Natural killer cell (primary cell): ENCODE measurements around the gene ARL3. TPM values are rescaled to one million over a fixed set of nuclear protein-coding genes. Genes with fewer than 3 reads are reported as not detected.
"Not testable (repeated sequence)": the region's sequence is repeated elsewhere in the genome, so short reads cannot be mapped to it uniquely, and the experiment has no call there.

ENCODE experiments used
- ATAC-seq, 3 donors: fragments of 150-1000 bp in 2 of 3; fragments of 200-7000 bp in 1 of 3; cut with Tn5 transposase; 1 replicate in 1 of 3; 2 replicates in 2 of 3; pipeline ENCODE4 v1.10.0; 2021; ENCODE audit warnings: mild to moderate bottlenecking in 2 of 3, moderate library complexity in 2 of 3
- DNase-seq, 2 donors: peaks; one replicate each; pipeline versions ENCODE4 v3.0.0 to v3.0.0-alpha.2; 2013 to 2021; ENCODE audit warnings: mixed read lengths in 1 of 2
- H3K27ac ChIP-seq: one replicate; pipeline ENCODE4 v1.5.1; 2013; ENCODE audit warnings: mild to moderate bottlenecking, low read length
- H3K27me3 ChIP-seq: one replicate; pipeline ENCODE4 v1.6.1; 2013; ENCODE audit warnings: low read length; ENCODE audit not compliant: control insufficient read depth, insufficient read depth
- H3K36me3 ChIP-seq: one replicate; pipeline ENCODE4 v1.6.1; 2013; ENCODE audit warnings: low read length; ENCODE audit not compliant: control insufficient read depth, insufficient read depth
- H3K4me1 ChIP-seq: one replicate; pipeline ENCODE4 v1.6.1; 2013; ENCODE audit warnings: low read length; ENCODE audit not compliant: control insufficient read depth, insufficient read depth
- H3K4me3 ChIP-seq: one replicate; pipeline ENCODE4 v1.5.1; 2013; ENCODE audit warnings: low read length
- H3K9me3 ChIP-seq: one replicate; pipeline ENCODE4 v1.6.1; 2013; ENCODE audit warnings: low read length; ENCODE audit not compliant: control insufficient read depth, insufficient read depth
- H3K27ac Mint-ChIP-seq, 2 donors: one replicate each; pipeline ENCODE4 v1.8.0; 2022; ENCODE audit warnings: mild to moderate bottlenecking in 2 of 2, mixed read lengths in 2 of 2, moderate library complexity in 1 of 2
- H3K27me3 Mint-ChIP-seq, 2 donors: one replicate each; pipeline ENCODE4 v1.8.0; 2022; ENCODE audit warnings: low read depth in 2 of 2, mixed read lengths in 2 of 2
- H3K36me3 Mint-ChIP-seq: one replicate; pipeline ENCODE4 v1.8.0; 2022; ENCODE audit warnings: mixed read lengths
- H3K4me1 Mint-ChIP-seq, 2 donors: one replicate each; pipeline ENCODE4 v1.8.0; 2022; ENCODE audit warnings: mixed read lengths in 2 of 2
- H3K4me3 Mint-ChIP-seq: one replicate; pipeline ENCODE4 v1.8.0; 2022; ENCODE audit warnings: mild to moderate bottlenecking, moderate library complexity, mixed read lengths
- H3K9me3 Mint-ChIP-seq, 2 donors: one replicate each; pipeline ENCODE4 v1.8.0; 2022; ENCODE audit warnings: mixed read lengths in 2 of 2
- CTCF ChIP-seq: fragments of 200-600 bp; IDR thresholded peaks from one replicate; pipeline ENCODE4 v1.8.0; 2022; ENCODE audit warnings: antibody characterized with exemption
- WGBS: methylation state at CpG from one replicate; pipeline ENCODE4 v1.1.7; 2013; ENCODE audit warnings: missing lambda C conversion rate; ENCODE audit not compliant: insufficient coverage; 5-methylcytosine and 5-hydroxymethylcytosine counted together
- intact Hi-C: fragments of 100-400 bp; cut with micrococcal nuclease; formaldehyde crosslinking; loops from one replicate; pipeline ENCODE4 v1.14.2; 2022
- total RNA-seq, 4 donors: library from RNA; stranded (reverse); fragments of 120-200 nt in 1 of 4; gene quantifications; one replicate each; pipeline versions ENCODE4 v1.2.3 to v1.2.4, GENCODE V29; 2013 to 2022

The ARL3 gene
- total RNA-seq, 3 donors from 2014 or later (not counting 1 experiment from before 2014, with no cell fraction given): 1.4 to 1.7 (median 1.5) TPM

GRCh38 chr10:102761981-102762380 is 47.8 kb upstream of the ARL3 start:
- Mint-ChIP-seq H3K27ac (peak overlapping the region in 1 of 2 donors; percentile 58), H3K4me1 (peaks cover 54 to 57% of the 10 kb centered on the region in 2 donors), H3K27me3 (no peaks in the 10 kb centered on the region), H3K9me3 (peaks cover 0 to 3% of the 10 kb centered on the region in 2 donors), H3K36me3 (no peaks in the 10 kb centered on the region), H3K4me3 (no peak overlapping the region)
- DNase-seq (no peak), ATAC-seq (no peak)
- 100% methylated on average over 3 of the region's 4 CpGs for WGBS
- H3K9me3 ChIP-seq: no peaks in the 10 kb centered on the region
- peaks cover 3% of the 10 kb centered on the region for H3K36me3 ChIP-seq
- H3K27ac ChIP-seq: no peak overlapping the region
- H3K4me3 ChIP-seq: no peak overlapping the region
- no peaks in the 10 kb centered on the region for H3K27me3 ChIP-seq
- peaks cover 6% of the 10 kb centered on the region for H3K4me1 ChIP-seq
- no peak for TF ChIP-seq CTCF
- intact Hi-C loops: no loop called here

- Mint-ChIP-seq H3K4me1 (peaks cover 46 to 47% of the 10 kb centered on the region in 2 donors), H3K27ac (peak overlapping the region; percentile 53 to 54), H3K9me3 (peaks cover 0 to 3% of the 10 kb centered on the region in 2 donors), H3K36me3 (no peaks in the 10 kb centered on the region), H3K27me3 (no peaks in the 10 kb centered on the region), H3K4me3 (no peak overlapping the region)
- ATAC-seq (no peak), DNase-seq (no peak)
- Histone ChIP-seq H3K27ac (no peak overlapping the region), H3K36me3 (peaks cover 3% of the 10 kb centered on the region), H3K4me3 (no peak overlapping the region), H3K9me3 (no peaks in the 10 kb centered on the region), H3K27me3 (no peaks in the 10 kb centered on the region), H3K4me1 (peaks cover 6% of the 10 kb centered on the region)
- TF ChIP-seq CTCF: no peak
- intact Hi-C loops: no loop called here
- 86% methylated on average over 2 of the region's 3 CpGs for WGBS
Observed at GRCh38 chr10:102759497-102760210, 45.5 kb upstream of the ARL3 start.

- H3K36me3 ChIP-seq, H3K27me3 Mint-ChIP-seq, H3K4me3 Mint-ChIP-seq, H3K36me3 Mint-ChIP-seq, H3K27me3 ChIP-seq, intact Hi-C loops, H3K9me3 ChIP-seq, H3K4me3 ChIP-seq, H3K4me1 ChIP-seq, H3K9me3 Mint-ChIP-seq, ATAC-seq, H3K27ac ChIP-seq, DNase-seq: not testable (repeated sequence)
- Mint-ChIP-seq H3K4me1 (peaks cover 40 to 41% of the 10 kb centered on the region in 2 donors), H3K27ac (peak overlapping the region; percentile 1 to 74)
- 46% methylated on average over 5 of the region's 12 CpGs for WGBS
Observed at GRCh38 chr10:102758933-102759262, 44.7 kb upstream of the ARL3 start.

- no peaks in the 10 kb centered on the region for H3K27me3 Mint-ChIP-seq
Observed at GRCh38 chr10:102758240-102758932, 44.2 kb upstream of the ARL3 start.

More at GRCh38 chr10:102758240-102758932, 44.2 kb upstream of the ARL3 start:
- Mint-ChIP-seq H3K9me3 (peaks cover 0 to 3% of the 10 kb centered on the region in 2 donors), H3K36me3 (no peaks in the 10 kb centered on the region), H3K4me3 (no peak overlapping the region), H3K27ac (peak overlapping the region; percentile 1 to 74), H3K4me1 (peaks cover 43 to 46% of the 10 kb centered on the region in 2 donors)
- Histone ChIP-seq H3K4me1 (peaks cover 6% of the 10 kb centered on the region), H3K36me3 (peaks cover 1% of the 10 kb centered on the region), H3K27ac (no peak overlapping the region), H3K4me3 (no peak overlapping the region), H3K9me3 (no peaks in the 10 kb centered on the region), H3K27me3 (no peaks in the 10 kb centered on the region)
- DNase-seq (no peak), ATAC-seq (no peak)
- no peak for TF ChIP-seq CTCF
- intact Hi-C loops: no loop called here
- WGBS: 87% methylated on average over 9 of the region's 9 CpGs
